ENCODE data around the gene MRPL53. TPM values are rescaled to one million over a fixed set of nuclear protein-coding genes. Genes with fewer than 3 reads are reported as not detected.
"Not testable (repeated sequence)": the region's sequence is repeated elsewhere in the genome, so short reads cannot be mapped to it uniquely, and the experiment has no call there.

Gene MRPL53
- polyA plus RNA-seq, 12 donors: 40.9 to 97.0 (median 56.2) TPM; not detected in 1

GRCh38 chr2:74486141-74486540, 13.7 kb upstream of the MRPL53 start:
- no peak for DNase-seq

- not testable (repeated sequence) for DNase-seq
Measured at GRCh38 chr2:74483675-74484164, 11.2 kb upstream of the MRPL53 start.

- peak; percentile 97 for DNase-seq
Measured at GRCh38 chr2:74482801-74483674, 10.6 kb upstream of the MRPL53 start, which contains the start of the genes CCDC142 and TTC31. Gene CCDC142 (minus strand): TSS chr2:74482998. CDS start chr2:74482837, 161 bp downstream. Gene TTC31 (plus strand): TSS chr2:74483081. CDS start chr2:74483096, 15 bp downstream.

GRCh38 chr2:74481961-74482800, 9.7 kb upstream of the MRPL53 start:
- DNase-seq: no peak

- no peak for DNase-seq
Measured at GRCh38 chr2:74481431-74481830, 9.0 kb upstream of the MRPL53 start.

GRCh38 chr2:74474899-74475298, 2.4 kb upstream of the MRPL53 start:
- DNase-seq: no peak

- no peak for DNase-seq
Measured at GRCh38 chr2:74474481-74474880, 2.0 kb upstream of the MRPL53 start.

GRCh38 chr2:74472945-74473258, 422 bp upstream of the MRPL53 start:
- DNase-seq: no peak

GRCh38 chr2:74471332-74472065, 981 bp downstream of the MRPL53 start:
- no peak for DNase-seq

- DNase-seq: not testable (repeated sequence)
Measured at GRCh38 chr2:74470742-74471141, 1.7 kb downstream of the MRPL53 start.

GRCh38 chr2:74464406-74464805, 8.1 kb downstream of the MRPL53 start:
- no peak for DNase-seq

- DNase-seq: no peak
Measured at GRCh38 chr2:74462786-74463105, 9.7 kb downstream of the MRPL53 start.

- DNase-seq: no peak
Measured at GRCh38 chr2:74462054-74462785, 10.3 kb downstream of the MRPL53 start.

GRCh38 chr2:74461187-74462053, 11.1 kb downstream of the MRPL53 start:
- no peak for DNase-seq

GRCh38 chr2:74460187-74460586, 12.3 kb downstream of the MRPL53 start:
- not testable (repeated sequence) for DNase-seq

- not testable (repeated sequence) for DNase-seq
Measured at GRCh38 chr2:74459503-74460118, 12.9 kb downstream of the MRPL53 start.

GRCh38 chr2:74458938-74459363, 13.5 kb downstream of the MRPL53 start:
- no peak for DNase-seq

- DNase-seq: peak; percentile 100
Measured at GRCh38 chr2:74458132-74458937, 14.1 kb downstream of the MRPL53 start, which contains the start of gene WBP1. Gene WBP1 (plus strand): TSS chr2:74458438. CDS start chr2:74458603, 165 bp downstream.
